ENCODE data around the gene RTKN.
"Not testable (repeated sequence)": the region's sequence is repeated elsewhere in the genome, so short reads cannot be mapped to it uniquely, and the experiment has no call there.

The RTKN gene, protein sequence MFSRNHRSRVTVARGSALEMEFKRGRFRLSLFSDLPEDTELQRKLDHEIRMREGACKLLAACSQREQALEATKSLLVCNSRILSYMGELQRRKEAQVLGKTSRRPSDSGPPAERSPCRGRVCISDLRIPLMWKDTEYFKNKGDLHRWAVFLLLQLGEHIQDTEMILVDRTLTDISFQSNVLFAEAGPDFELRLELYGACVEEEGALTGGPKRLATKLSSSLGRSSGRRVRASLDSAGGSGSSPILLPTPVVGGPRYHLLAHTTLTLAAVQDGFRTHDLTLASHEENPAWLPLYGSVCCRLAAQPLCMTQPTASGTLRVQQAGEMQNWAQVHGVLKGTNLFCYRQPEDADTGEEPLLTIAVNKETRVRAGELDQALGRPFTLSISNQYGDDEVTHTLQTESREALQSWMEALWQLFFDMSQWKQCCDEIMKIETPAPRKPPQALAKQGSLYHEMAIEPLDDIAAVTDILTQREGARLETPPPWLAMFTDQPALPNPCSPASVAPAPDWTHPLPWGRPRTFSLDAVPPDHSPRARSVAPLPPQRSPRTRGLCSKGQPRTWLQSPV

DNA sequence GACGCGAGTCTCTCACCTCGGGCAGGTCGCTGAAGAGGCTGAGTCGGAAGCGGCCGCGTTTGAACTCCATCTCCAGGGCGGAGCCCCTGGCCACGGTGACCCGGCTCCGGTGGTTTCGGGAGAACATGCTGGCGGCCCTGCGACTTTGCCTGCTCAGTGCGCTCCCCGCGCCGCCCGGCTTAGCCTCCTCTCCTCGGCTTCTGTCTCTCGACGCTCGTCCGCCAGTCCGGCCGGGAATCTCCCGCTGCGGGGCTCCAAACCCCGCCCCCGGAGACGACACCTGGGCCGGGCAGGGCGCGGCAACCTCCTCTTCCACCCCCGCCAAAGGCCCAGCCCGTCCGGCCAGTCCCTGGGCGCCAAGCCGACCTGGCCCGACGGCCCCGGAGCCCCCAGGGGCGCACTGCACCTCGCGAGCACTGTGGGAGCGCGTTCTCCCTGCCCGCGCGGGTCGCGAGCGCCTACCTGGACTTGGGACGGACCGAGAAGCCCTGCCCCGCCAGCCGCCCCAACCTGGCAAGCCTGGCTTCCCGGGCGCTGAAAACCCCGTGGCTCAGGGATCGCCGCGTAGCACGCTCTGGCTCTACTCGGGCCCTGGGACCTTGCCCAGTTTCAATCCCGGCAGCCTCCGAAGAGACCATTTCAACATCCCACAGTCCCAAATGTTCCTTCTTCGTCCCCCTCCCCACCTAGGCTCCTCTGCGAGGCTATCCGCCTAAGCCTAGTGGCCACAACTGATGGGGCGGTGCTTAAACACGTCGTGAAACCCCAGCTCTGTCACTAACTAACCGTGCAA lies at the start of gene RTKN:
TSS of gene RTKN (minus strand) at position 248 of the 793 bp plus-strand sequence. CDS start at position 127, 121 bp downstream.
- no peak for DNase-seq

DNA sequence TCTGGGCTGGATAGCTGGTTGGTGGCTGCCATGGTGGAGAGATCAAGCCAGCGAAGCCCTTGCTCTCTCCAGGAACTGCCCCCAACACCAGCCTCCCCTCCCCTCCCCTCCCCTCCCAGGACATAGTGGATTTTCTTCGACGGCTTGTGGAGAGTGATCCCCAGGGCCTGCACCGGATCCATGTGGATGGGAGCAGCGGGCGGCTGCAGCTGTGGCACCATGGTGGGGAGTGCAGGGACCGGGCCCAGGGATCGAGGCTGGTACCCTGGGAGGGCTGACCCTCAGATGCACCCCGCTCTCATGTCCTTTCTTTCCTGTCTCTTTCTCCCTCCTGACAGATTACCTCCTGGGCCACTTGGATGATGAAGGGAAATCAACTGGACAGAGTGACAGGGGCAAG lies 48.2 kb upstream of the RTKN start:
- DNase-seq: no peak

DNA sequence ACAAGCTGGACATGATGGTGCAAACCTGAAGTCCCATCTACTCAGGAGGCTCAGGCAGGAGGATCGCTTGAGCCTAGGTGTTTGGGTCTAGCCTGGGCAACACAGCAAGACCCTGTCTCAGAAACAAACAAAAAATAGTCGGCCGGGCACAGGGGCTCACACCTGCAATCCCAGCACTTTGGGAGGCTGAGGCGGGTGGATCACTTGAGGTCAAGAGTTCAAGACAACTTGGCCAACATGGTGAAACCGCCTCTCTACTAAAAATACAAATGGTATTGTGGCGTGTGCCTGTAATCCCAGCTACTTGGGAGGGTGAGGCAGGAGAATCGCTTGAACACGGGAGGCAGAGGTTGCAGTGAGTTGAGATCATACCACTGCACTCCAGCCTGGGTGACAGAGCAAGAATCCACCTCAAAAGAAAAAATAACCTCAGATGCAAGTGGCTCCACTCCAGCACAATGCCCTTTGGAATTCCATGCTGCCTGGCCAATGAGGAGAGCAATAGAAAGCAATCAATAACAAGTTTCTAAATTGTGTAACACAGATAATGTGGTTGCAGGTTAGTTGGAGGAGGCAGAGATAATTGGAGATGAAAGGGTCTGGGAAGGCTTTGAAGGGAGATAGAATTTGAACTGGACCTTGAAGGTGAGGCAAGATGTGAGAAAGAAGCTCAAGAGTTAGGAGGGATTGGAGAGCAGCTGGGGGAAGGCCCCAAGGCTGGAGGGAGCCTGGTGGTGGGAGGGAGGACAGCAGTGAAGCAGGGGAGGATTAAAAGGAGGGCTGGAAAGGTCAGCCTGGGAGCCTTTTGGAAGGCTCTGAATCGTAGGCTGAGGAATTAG lies 47.1 kb upstream of the RTKN start:
- DNase-seq: no peak

DNA sequence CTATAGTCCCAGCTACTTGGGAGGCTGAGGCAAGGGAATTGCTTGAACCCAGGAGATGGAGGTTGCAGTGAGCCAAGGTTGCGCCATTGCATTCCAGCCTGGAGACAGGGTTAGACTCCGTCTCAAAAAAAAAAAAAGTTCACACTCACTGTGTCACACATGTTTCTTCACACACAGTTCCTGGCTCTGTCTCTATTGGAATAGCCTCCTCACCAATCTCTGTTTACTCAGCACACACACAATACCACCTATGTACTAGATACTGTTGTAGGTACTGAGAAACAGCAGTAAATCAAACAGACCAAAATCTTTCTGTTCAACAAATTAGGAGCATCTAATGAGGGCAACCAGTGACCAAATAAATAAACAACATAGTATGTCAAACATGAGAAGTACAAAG lies 44.4 kb upstream of the RTKN start:
- no peak for DNase-seq

DNA sequence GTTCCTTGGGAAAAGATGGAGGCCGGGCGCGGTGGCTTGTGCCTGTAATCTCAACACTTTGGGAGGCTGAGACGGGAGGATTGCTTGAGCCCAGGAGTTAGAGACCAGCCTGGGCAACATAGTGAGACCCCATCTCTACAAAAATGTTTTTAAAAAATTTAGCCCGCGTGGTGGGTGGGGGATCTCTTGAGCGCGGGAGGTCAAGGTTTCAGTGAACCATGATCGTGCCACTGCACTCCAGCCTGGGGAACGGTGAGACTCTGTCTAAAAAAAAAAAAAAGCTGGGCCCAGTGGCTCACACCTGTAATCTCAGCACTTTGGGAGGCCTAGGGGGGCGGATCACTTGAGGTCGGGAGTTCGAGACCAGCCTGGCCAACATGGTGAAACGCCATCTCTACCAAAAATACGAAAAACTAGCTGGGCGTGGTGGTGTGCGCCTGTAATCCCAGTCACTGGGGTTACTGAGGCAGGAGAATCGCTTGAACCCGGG lies 42.0 kb upstream of the RTKN start:
- DNase-seq: not testable (repeated sequence)

DNA sequence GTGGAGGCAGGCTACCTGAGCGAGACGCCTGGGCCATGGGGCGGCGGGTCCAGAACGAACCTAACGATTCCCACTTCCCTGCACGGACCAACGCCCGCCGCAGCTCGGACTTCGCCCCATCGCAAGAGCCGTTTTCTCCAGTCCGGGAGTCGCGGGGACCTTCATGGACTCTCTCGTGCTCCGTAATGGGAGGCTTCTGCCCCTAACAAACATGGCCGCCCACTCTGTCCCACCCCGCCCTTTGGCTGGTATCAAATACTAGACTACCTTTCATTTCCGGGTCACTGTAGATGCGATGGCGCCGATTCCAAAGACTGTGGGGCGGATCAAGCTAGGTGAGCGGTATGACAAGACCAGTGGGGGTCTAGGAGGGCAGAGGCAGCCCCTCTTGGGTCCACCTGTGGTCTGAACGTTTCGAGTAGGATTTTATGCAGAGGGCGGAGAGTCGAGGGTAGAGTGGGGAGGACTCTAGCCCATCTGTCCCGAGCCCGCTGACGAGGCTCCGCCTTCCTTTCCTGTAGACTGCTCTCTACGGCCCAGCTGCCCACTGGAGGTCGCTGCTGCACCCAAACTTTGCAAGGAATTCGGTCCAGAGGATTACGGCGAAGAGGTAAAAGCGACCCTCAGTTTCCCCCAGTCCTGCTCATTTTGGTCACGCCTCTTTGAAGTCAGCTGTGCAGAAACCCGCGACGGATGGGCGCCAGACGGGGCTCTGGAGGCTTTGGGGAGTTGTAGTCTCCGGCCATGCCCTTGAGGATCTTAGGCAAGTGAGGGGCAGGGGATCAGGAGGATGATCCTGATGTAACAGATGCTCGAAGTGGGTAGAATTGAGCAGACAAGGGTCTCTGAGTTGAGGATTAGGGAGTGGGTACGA lies 41.3 kb upstream of the RTKN start, which contains the start of the genes CCDC142 and TTC31:
TSS of gene CCDC142 (minus strand) at position 198 of the 874 bp plus-strand sequence. CDS start at position 37, 161 bp downstream.
TSS of gene TTC31 (plus strand) at position 281 of the 874 bp plus-strand sequence. CDS start at position 296, 15 bp downstream.
- DNase-seq: peak; percentile 90

DNA sequence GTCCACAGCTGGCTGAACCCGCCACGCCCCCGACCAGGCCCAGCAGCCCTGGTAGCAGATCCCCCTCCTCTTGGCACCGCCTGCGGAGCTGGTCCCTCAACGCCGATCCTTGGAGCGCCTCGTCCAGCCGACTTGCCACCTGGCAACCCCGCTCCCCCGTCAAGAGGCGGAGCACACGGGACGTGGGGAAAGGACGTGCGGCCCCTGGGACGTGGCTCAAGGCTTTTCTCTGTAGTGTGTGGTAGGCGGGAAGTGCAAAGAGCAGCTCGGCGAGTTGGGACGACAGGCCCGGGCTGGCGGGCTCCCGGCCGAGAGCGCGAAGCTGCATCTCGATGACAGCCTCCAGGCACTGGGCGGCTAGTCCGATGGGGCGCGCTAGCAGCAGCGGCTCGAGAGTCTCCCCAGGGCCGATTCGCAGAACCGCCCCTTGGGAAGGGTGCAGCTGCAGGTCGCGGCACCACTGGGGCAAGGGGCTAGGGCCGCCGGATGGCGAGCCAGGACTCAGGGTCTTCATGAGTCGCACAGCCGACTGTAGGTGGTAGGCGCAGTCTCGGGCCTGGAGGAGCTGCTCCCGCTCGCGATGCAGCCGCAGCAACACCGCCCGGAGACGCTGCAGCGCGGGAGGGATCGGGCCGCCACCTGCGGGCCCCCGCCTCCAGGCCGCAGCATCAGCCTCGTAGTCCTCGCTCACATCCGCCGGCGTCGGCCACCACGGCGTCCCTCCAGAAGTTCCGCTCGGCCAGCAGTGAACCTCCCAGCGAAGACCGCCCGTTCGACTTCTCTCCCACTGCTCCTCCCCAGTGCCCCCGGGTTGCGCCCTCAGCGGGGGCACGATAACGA lies 40.4 kb upstream of the RTKN start:
- DNase-seq: peak; percentile 27

DNA sequence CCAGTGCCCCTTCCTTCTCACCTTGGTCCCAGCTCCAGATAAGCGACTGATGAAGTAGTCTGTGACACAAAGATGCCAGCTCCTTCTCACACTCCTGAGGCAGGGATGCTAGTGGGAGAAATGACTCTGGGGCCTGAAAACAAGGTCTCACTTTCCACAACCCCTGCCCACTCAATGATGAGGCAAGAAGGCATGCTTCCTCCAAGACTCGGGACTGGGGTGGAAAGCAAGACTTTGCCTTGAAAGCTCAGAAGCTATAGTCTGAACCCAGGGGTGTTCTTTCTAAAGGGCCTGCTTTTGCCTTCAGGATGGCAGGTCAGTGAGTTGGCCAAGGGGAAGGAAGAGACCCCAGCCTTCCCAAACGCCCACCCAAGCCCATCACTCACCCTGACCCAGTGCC lies 39.7 kb upstream of the RTKN start:
- no peak for DNase-seq

DNA sequence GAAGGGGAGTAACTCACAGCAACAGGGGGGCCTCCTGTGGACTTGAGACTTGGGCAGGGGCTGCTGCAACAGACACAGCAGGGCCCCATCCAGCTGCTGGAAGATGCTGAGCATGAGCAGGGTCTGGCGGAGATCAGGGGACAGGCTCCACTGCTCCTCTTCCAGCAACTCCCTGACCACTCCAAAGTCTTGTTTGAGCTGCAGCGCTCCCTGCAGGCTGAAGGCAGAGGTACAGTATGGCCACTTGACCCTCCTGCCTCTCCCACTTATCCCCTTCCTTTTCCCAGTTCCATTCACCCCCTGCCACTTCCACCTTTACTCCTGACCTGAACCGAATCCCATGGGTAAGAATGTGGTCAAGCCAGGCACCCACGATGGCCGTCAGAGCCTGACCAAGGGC lies 33.2 kb upstream of the RTKN start:
- DNase-seq: no peak

DNA sequence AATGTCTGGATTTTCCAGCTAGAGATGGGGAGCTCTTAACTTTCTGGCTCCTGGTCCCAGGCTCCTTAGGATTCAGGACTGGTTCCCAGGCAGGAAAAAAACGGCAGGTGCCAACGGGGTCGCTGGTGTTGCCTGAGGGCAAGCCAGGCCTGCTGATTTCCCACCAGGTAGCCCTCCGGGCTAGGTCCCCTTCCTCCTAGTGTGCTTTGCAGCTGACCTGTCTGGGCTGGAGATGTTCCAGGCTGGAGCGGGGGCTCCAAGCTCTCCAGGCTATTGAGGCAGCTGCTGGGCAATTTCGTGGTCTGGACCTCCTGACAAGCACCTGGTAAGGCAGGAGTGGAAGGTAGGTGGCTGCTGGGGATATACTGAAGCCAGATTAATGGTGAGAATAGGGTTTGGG lies 32.7 kb upstream of the RTKN start:
- DNase-seq: no peak

DNA sequence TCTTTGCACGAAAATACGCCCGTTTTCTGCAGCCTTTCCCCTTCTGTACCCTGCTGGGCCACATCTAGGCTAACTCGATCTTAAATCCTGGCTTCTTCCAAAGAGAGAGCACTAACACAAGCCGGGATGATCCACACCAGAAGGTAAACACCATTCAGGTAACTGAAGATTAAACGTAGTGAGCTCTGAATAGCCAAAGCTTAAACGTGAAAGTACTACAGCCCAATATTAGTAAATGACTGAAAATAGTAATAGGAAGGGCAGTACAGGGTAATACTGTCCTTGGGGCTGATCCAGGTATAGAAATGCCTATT lies 31.2 kb upstream of the RTKN start:
- DNase-seq: no peak

DNA sequence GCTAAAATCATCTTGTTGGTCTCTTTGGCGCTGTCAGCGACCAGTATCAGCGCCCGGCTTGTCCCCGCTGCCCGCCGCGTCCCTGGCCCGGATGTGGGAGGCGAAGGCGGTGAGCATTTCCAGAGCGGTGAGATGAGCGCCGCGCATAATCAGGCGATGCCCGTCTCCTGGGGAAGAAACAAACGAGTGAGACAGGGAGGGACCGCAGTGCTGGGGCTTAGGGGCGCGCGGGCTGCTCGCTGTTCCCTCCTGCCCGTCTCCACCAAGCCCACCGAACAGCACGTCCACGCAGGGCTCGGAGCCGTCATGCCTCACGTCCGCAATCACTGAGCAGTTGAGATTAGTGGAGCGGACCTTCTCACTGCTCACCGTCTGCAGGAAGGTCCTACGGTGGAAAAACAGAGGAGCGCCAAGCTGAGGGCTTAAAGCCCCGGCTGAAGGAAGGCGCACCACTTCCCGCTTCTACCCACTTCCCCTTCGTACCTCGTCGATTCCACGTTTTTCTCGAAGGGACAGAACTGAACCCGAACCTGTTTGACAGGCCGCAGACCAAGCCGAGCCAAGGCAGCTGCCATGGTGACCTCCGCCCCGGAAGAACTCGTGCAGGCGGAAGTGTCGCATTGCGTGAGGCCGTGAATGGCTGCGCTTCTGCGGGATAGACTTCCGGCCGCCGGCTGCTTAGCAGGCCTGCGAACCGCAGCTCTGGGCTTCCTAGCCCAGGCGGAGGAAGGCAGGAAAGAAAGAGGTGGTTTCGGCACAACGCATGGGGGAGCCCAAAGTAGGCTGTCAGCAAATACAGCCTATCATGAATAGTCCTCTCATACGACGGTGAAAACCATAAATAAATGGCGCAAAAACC lies 30.6 kb upstream of the RTKN start, which contains the start of gene MRPL53:
TSS of gene MRPL53 (minus strand) at position 595 of the 859 bp plus-strand sequence. CDS start at position 575, 20 bp downstream.
- DNase-seq: peak; percentile 94

DNA sequence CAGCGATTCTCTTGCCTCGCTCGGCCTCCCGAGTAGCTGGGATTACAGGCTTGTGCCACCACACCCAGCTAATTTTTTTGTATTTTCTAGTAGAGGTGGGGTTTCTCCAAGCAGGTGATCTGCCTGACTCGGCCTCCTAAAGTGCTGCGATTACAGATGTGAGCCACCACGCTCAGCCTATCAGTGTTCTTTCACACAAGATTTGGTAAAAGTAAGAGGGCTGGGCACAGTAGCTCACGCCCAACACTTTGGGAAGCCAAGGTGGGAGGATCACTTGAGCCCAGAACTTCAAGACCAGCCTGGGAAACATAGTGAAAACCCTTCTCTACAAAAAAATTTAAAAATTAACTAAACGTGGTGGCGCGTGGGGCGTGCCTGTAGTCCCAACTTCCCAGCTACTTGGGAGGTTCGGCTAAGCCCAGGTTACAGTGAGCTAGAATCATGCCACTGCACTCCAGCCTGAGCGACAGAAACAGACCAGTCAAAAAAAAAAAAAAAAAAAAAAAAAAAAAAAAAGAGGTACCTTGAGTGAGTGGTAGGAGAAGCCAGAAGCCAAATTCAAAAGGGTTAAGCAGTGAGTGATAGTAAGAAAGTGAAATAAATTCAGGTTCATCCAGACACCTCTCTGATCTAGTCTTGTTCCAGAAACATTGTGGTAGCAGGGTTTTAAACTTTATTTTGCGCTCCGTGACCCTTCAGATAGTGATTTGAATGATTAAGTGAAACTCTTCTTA lies 29.8 kb upstream of the RTKN start:
- no peak for DNase-seq

DNA sequence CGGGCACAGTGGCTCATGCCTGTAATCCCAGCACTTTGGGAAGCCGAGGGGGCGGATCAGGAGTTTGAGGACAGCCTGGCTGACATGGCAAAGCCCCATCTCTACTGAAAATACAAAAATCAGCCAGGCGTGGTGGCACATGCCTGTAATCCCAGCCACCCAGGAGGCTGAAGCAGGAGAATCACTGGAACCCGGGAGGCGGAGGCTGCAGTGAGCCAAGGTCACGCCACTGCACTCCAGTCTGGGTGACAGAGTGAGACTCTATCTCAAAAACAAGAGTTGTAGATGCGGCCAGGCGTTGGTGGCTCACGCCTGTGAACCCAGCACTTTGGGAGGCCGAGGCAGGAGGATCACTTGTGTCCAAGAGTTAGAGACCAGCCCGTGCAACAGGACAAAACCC lies 29.0 kb upstream of the RTKN start:
- not testable (repeated sequence) for DNase-seq

DNA sequence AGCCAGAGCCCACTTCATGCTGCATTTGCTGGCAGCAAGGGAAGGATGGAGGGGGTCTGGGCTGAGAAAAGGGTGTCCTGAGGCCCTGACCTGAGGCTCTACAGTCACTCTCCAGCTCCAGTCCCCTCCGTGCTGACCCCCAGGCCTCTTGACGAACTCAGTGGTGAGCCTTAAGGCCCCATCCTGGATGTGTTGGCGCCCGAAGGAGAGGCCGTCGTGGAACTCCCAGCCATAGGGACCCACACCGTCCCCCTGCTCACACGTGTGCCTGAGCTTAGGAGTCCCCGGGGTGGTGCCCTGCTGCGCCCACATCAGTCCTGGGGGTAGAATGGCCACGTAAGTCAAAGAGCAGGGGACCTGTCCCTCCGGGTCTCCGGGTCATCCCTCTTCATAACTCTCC lies 22.7 kb upstream of the RTKN start:
- no peak for DNase-seq

DNA sequence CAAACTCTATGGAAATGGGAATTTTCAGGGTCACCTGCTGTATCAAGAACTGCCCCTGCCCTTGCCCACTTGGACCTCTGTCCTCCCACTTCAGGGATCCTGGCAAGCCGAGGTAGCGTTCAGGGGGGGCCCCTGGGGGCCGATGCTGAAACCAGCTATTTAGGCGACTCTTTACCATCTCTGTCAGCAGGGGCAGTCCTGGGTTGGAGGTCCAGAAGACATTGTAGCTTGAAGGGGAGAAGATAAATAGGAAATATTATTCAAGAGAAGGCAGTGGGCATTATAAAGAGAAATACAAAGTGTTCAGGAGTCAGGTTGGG lies 21.0 kb upstream of the RTKN start:
- DNase-seq: no peak

DNA sequence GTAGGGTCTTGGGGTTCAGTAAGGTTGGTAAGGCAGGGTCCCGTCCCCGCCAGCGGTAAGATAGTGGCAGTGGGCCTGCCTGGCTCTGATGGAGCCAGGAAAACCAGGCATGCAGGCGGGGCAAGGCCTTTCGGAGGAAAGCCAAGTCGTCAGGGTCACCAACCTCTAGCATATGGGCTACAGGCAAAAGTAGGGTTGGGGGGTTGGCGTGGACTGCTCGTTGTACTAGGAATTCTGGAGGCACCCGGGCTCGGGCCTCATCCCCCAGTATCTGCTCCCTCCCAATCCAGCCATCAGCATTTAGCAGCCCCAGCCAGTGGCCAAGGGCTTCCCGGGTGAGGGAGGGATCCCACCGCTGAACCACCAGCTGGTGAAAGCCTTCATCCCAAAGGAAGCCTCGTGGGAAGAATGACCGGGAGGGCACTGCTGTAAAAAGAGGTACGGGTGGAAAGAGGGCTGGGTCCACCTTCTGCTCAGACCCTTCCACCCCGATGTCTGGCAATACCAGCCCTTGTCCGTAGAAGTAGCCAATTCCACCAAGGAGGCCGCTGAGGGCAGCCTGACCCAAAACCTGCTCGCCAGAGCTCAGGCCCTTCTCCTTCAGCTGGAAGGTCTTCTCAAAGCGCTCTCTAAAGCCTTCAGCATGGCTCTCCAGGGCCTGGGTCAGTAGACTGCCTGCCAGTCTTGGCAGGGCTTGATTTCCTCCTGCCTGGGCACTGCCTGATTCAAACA lies 20.5 kb upstream of the RTKN start:
- no peak for DNase-seq
